ENCODE data around the gene ADAM19. TPM values are rescaled to one million over a fixed set of nuclear protein-coding genes. Genes with fewer than 3 reads are reported as not detected.

The ADAM19 gene
- total and polyA plus RNA-seq, 2 of the 4 experiments (the other 2 are of a cell fraction) = 35.5 to 49.2 TPM

GRCh38 chr5:157457391-157457790 is 118.2 kb downstream of the ADAM19 start:
- Histone ChIP-seq H3K9ac (ENCODE audit: low read depth, low read length) (no peak overlapping the region), H2AFZ (replicated peaks; ENCODE audit: low read length, poor library complexity) (no peak overlapping the region), H2AK5ac (ENCODE audit: low read depth, low read length) (no peak overlapping the region), H4K91ac (ENCODE audit: insufficient read depth, low read depth, low read length) (no peak overlapping the region), H3K79me1 (ENCODE audit: low read depth in 1 of 2, low read length in 2 of 2) (no peaks in the 10 kb centered on the region), H3K27ac (ENCODE audit: insufficient read depth, low read length) (no peak overlapping the region), H3K18ac (ENCODE audit: low read depth, low read length) (no peak overlapping the region), H3K14ac (replicated peaks; ENCODE audit: low read depth, low read length) (no peak overlapping the region), H3K4me2 (ENCODE audit: low read depth, low read length) (no peak overlapping the region), H3K4me3 (ENCODE audit: insufficient read depth, low read depth, low read length) (no peak overlapping the region), H3K27me3 (ENCODE audit: control insufficient read depth, insufficient read depth, low read length) (peaks cover 5% of the 10 kb centered on the region; the same call in 1 of the 2 replicates), H4K20me1 (ENCODE audit: insufficient read depth, low read length) (no peaks in the 10 kb centered on the region), H4K5ac (ENCODE audit: low read depth, low read length) (no peak overlapping the region), H3K4me1 (ENCODE audit: control insufficient read depth, insufficient read depth, low read length) (no peaks in the 10 kb centered on the region), H2BK15ac (ENCODE audit: low read depth, low read length) (no peak overlapping the region), H3K9me3 (ENCODE audit: control insufficient read depth, insufficient read depth, low read length) (no peaks in the 10 kb centered on the region), H2AK9ac (replicated peaks; ENCODE audit: low read depth, low read length, poor library complexity) (no peak overlapping the region), H3K23ac (ENCODE audit: low read depth, low read length) (no peak overlapping the region), H2BK120ac (ENCODE audit: low read depth, low read length) (no peak overlapping the region), H2BK20ac (ENCODE audit: low read depth, low read length) (no peak overlapping the region), H3K4ac (ENCODE audit: low read depth, low read length) (no peak overlapping the region), H3K36me3 (ENCODE audit: control insufficient read depth, insufficient read depth, low read length) (no peaks in the 10 kb centered on the region), H3K56ac (ENCODE audit: extremely low read depth, insufficient read depth, low read length) (no peak overlapping the region), H3K9me1 (ENCODE audit: insufficient read depth, low read length) (no peaks in the 10 kb centered on the region), H4K8ac (ENCODE audit: low read depth in 2 of 2, low read length in 2 of 2) (no peak overlapping the region), H2BK5ac (ENCODE audit: low read depth, low read length, poor library complexity, severe bottlenecking) (no peak overlapping the region)
- POLR2A ChIA-PET (ENCODE audit: unreplicated experiment) = no interaction called here
- intact Hi-C loops (cut with micrococcal nuclease) (no loop called here), dilution Hi-C loops (cut with HindIII; ENCODE audit: low sequenced_read_pairs, unreplicated experiment) (no loop called here), in situ Hi-C loops (cut with MboI; ENCODE audit: low sequenced_read_pairs) (no loop called here)
- no peak for TF ChIP-seq CEBPB (IDR thresholded peaks at IDR 0.05; ENCODE audit: low read depth, low read length)
- no peak for TF ChIP-seq RAD21 (IDR thresholded peaks at IDR 0.05; ENCODE audit: low read length)
- no peak for TF ChIP-seq FOS (IDR thresholded peaks at IDR 0.05; ENCODE audit: low read depth, low read length)
- TF ChIP-seq RFX5 (IDR thresholded peaks at IDR 0.05; ENCODE audit: low read depth, low read length) = no peak
- TF ChIP-seq SMC3 (IDR thresholded peaks at IDR 0.05; ENCODE audit: low read depth, low read length) = no peak
- no peak for TF ChIP-seq MXI1 (IDR thresholded peaks at IDR 0.05; ENCODE audit: borderline replicate concordance, low read depth, low read length)
- no peak for TF ChIP-seq POLR2A (IDR thresholded peaks at IDR 0.05; ENCODE audit: low read depth, low read length)
- TF ChIP-seq BHLHE40 (IDR thresholded peaks at IDR 0.05; ENCODE audit: low read depth, low read length) = no peak
- no peak for TF ChIP-seq ELK1 (IDR thresholded peaks at IDR 0.05; ENCODE audit: borderline replicate concordance, low read depth, low read length)
- no peak for DNase-seq
- WGBS, 2 experiments (ENCODE audit: extremely low coverage in 2 of 2, insufficient read length in 1 of 2) = no CpG with 5 or more reads among the region's 5 CpGs
- no peak for ATAC-seq (ENCODE audit: low read depth)
- CTCF ChIA-PET = no interaction called here
- BruUV-seq (replicated peaks) = no TSS peak
